GM12878 (cell line): ENCODE data around the gene ICE1. TPM values are rescaled to one million over a fixed set of nuclear protein-coding genes. Genes with fewer than 3 reads are reported as not detected.

Experiments
- ATAC-seq: fragments of 200-7000 bp; cut with Tn5 transposase; 3 replicates; pipeline ENCODE4 v1.9.1; 2020; ENCODE audit warnings: mild to moderate bottlenecking, moderate library complexity
- BruUV-seq: library from RNA; stranded (reverse); fragments of 400-500 nt; replicated peaks from 2 replicates; lab custom pipeline; 2021; lab: Mats Ljungman, UMichigan
- CTCF ChIA-PET: fragments of 300-600 bp; sonication (Branson Sonifier 250); formaldehyde crosslinking; extraction: SDS; loops from one replicate; lab custom pipeline; 2021; ENCODE audit warnings: inconsistent platforms; lab: Yijun Ruan, JAX
- POLR2A ChIA-PET: fragments of 350-600 bp; formaldehyde crosslinking; extraction: SDS; loops from one replicate; lab custom pipeline; 2021; ENCODE audit warnings: inconsistent platforms; lab: Charles Lee
- RAD21 ChIA-PET: fragments of 300-600 bp; sonication (Branson Sonifier 250); formaldehyde crosslinking; loops from one replicate; lab custom pipeline; 2023; ENCODE audit warnings: antibody characterized with exemption; ENCODE audit not compliant: unreplicated experiment; lab: Charles Lee
- SMC1A ChIA-PET: fragments of 300-600 bp; sonication (Branson Sonifier 250); formaldehyde crosslinking; loops from one replicate; lab custom pipeline; 2023; ENCODE audit not compliant: unreplicated experiment, uncharacterized antibody; lab: Charles Lee
- DNase-seq: peaks from one replicate; pipeline ENCODE4 v3.0.0-alpha.2; 2011; ENCODE audit warnings: low read depth, low spot score
- FAIRE-seq: peaks from 3 replicates; lab custom pipeline; 2011; peaks lifted over from hg19 to GRCh38; lab: Jason Lieb, UNC
- H2AFZ ChIP-seq: 2 replicates; pipeline ENCODE4 v1.6.0; 2011; ENCODE audit warnings: low read depth, low read length, control low read depth; ENCODE audit not compliant: control insufficient read depth
- H3K27ac ChIP-seq: 2 replicates; pipeline ENCODE4 v1.5.1; 2011; ENCODE audit warnings: control low read depth; ENCODE audit not compliant: control insufficient read depth, insufficient read depth
- H3K27me3 ChIP-seq, 2 experiments: replicated peaks in 1 of 2; 2 replicates each; pipeline versions ENCODE4 v1.6.0 to v1.6.1; 2011; ENCODE audit warnings: low read length in 1 of 2; ENCODE audit not compliant: control insufficient read depth in 2 of 2, insufficient read depth in 2 of 2
- H3K36me3 ChIP-seq, 2 experiments: 2 replicates each; pipeline ENCODE4 v1.5.1; 2011; ENCODE audit warnings: low read length in 1 of 2; ENCODE audit not compliant: control insufficient read depth in 2 of 2, insufficient read depth in 2 of 2
- H3K4me1 ChIP-seq: 2 replicates; pipeline ENCODE4 v1.6.1; 2011; ENCODE audit warnings: mild to moderate bottlenecking, low read length, moderate library complexity, mixed read lengths; ENCODE audit not compliant: control insufficient read depth, insufficient read depth
- H3K4me2 ChIP-seq: 2 replicates; pipeline ENCODE4 v1.6.0; 2011; ENCODE audit warnings: control low read depth; ENCODE audit not compliant: control insufficient read depth, insufficient read depth
- H3K4me3 ChIP-seq: fragments of 200-600 bp; sonication (generic); 2 replicates; pipeline ENCODE4 v1.5.1; 2016
- H3K79me2 ChIP-seq: 2 replicates; pipeline ENCODE4 v1.6.0; 2011; ENCODE audit warnings: low read length; ENCODE audit not compliant: control insufficient read depth, insufficient read depth
- H3K9ac ChIP-seq: 2 replicates; pipeline ENCODE4 v1.8.0; 2011; ENCODE audit warnings: low read length, control low read depth, mixed read lengths; ENCODE audit not compliant: control insufficient read depth, insufficient read depth
- H3K9me3 ChIP-seq: replicated peaks from 3 replicates; pipeline ENCODE4 v1.5.1; 2011; ENCODE audit warnings: mild to moderate bottlenecking, low read length; ENCODE audit not compliant: control insufficient read depth, insufficient read depth
- H4K20me1 ChIP-seq: 2 replicates; pipeline ENCODE4 v1.6.0; 2011; ENCODE audit not compliant: control insufficient read depth, insufficient read depth
- ATF7 ChIP-seq: fragments of 450-650 bp; IDR thresholded peaks from 2 replicates; pipeline ENCODE4 v1.6.1; 2016; ENCODE audit warnings: low read depth, mild to moderate bottlenecking
- BCL11A ChIP-seq: IDR thresholded peaks from 2 replicates; pipeline ENCODE4 v1.6.1; 2011; ENCODE audit warnings: low read depth, low read length
- CEBPZ ChIP-seq: fragments of 150-350 bp; IDR thresholded peaks from 2 replicates; pipeline ENCODE4 v1.6.1; 2016; ENCODE audit warnings: low read depth, low read length
- CHD2 ChIP-seq: IDR thresholded peaks from 2 replicates; pipeline ENCODE4 v1.6.1; 2011; ENCODE audit warnings: low read depth, low read length, improper control_type of control experiment, borderline replicate concordance
- CREB1 ChIP-seq: IDR thresholded peaks from 2 replicates; pipeline ENCODE4 v1.6.1; 2012; ENCODE audit warnings: low read depth, mild to moderate bottlenecking, inconsistent platforms
- EP300 ChIP-seq, 2 experiments: fragments of 150-350 bp in 1 of 2; IDR thresholded peaks; 2 replicates each; pipeline ENCODE4 v1.6.1; 2011 to 2012; ENCODE audit warnings: low read depth in 2 of 2, low read length in 2 of 2, borderline replicate concordance in 1 of 2, improper control_type of control experiment in 1 of 2, inconsistent platforms in 1 of 2; ENCODE audit not compliant: control insufficient read depth in 1 of 2
- ESRRA ChIP-seq: IDR thresholded peaks from 2 replicates; pipeline ENCODE4 v1.6.1; 2012; ENCODE audit warnings: mild to moderate bottlenecking, low read length, improper control_type of control experiment
- FOXM1 ChIP-seq: IDR thresholded peaks from 2 replicates; pipeline ENCODE4 v1.6.1; 2012; ENCODE audit warnings: low read depth, mild to moderate bottlenecking, inconsistent platforms, low read length, moderate library complexity
- MEF2A ChIP-seq: IDR thresholded peaks from 2 replicates; pipeline ENCODE4 v1.6.1; 2011; ENCODE audit warnings: low read depth, mild to moderate bottlenecking, low read length, moderate library complexity; ENCODE audit not compliant: insufficient read depth
- MYB ChIP-seq: fragments of 150-350 bp; IDR thresholded peaks from 2 replicates; pipeline ENCODE4 v1.6.1; 2014; ENCODE audit warnings: mild to moderate bottlenecking, low read depth, low read length, borderline replicate concordance
- NRF1 ChIP-seq: conservative IDR thresholded peaks from 2 replicates; pipeline ENCODE4 v1.6.1; 2011; ENCODE audit warnings: mild to moderate bottlenecking, low read depth, low read length, improper control_type of control experiment
- PAX5 ChIP-seq: IDR thresholded peaks from 2 replicates; pipeline ENCODE4 v1.6.1; 2011; ENCODE audit warnings: low read depth, low read length, borderline replicate concordance
- TCF7 ChIP-seq: IDR thresholded peaks from 2 replicates; pipeline ENCODE4 v1.6.1; 2014; ENCODE audit warnings: antibody characterized with exemption, borderline replicate concordance
- ZSCAN29 ChIP-seq: fragments of 450-650 bp; IDR thresholded peaks from 2 replicates; pipeline ENCODE4 v1.6.1; 2017; ENCODE audit warnings: mild to moderate bottlenecking, moderate library complexity
- WGBS: methylation state at CpG from one replicate; pipeline ENCODE4 v1.1.6; 2016; ENCODE audit warnings: low lambda C conversion rate; ENCODE audit not compliant: insufficient replicate concordance, insufficient coverage; ENCODE audit errors: missing lambda C conversion rate; 5-methylcytosine and 5-hydroxymethylcytosine counted together
- in situ Hi-C: fragments of 300-500 bp; cut with MboI; formaldehyde crosslinking; loops from 9 replicates; pipeline ENCODE4 v1.14.3; 2018; ENCODE audit warnings: mixed read lengths
- intact Hi-C: fragments of 100-400 bp; cut with micrococcal nuclease; formaldehyde crosslinking; loops from one replicate; pipeline ENCODE4 v1.14.2; 2022; ENCODE audit not compliant: unreplicated experiment
- polyA plus RNA-seq, 11 experiments: library from polyadenylated mRNA; depleted of rRNA in 4 of 11; unstranded in 6 of 11; stranded (reverse) in 5 of 11; fragments of >200 nt; fragmentation: Nextera tagmentation in 4 of 11; fragmentation: Illumina TruSeq in 1 of 11; extraction: Ambion mirVana in 4 of 11; extraction: Trizol in 1 of 11; gene quantifications; 1 replicate in 1 of 11; 2 replicates in 10 of 11; pipeline versions ENCODE4 v1.2.1 to v1.2.3, GENCODE V29; 2011 to 2016; ENCODE audit warnings: inconsistent platforms in 2 of 11, missing spikeins in 2 of 11, low read depth in 1 of 11
- total RNA-seq, 4 experiments: library from RNA; depleted of rRNA in 3 of 4; stranded (reverse); fragments of >200 nt in 3 of 4; fragmentation: Illumina TruSeq in 1 of 4; extraction: Trizol in 1 of 4; gene quantifications; 2 replicates each; pipeline versions ENCODE4 v1.2.1 to v1.2.3, GENCODE V29; 2013 to 2021
- TF ChIP-seq, protein P1 (sequence below), 3 experiments: IDR thresholded peaks in 2 of 3; conservative IDR thresholded peaks in 1 of 3; 2 replicates each; pipeline ENCODE4 v1.5.1; 2011; ENCODE audit warnings: low read depth in 3 of 3, low read length in 3 of 3, mild to moderate bottlenecking in 3 of 3, control low read depth in 2 of 3, moderate library complexity in 2 of 3, inconsistent platforms in 1 of 3, mixed read lengths in 1 of 3; ENCODE audit not compliant: control insufficient read depth in 2 of 3, insufficient read depth in 1 of 3; ENCODE audit errors: extremely low read depth in 1 of 3
- TF ChIP-seq, protein P2 (sequence below): fragments of 450-650 bp; IDR thresholded peaks from 2 replicates; pipeline ENCODE4 v1.6.1; 2018; ENCODE audit warnings: borderline replicate concordance, mild to moderate bottlenecking; ENCODE audit not compliant: partially characterized antibody

Gene ICE1
- total and polyA plus RNA-seq, 10 of the 15 experiments (the other 5 are each of a cell fraction or from before 2014, with no cell fraction given): 3.8 to 31.4 (median 18.9) TPM

- TF ChIP-seq CEBPZ (no peak), ZSCAN29 (no peak), EP300 (IDR thresholded peaks at IDR 0.05; ENCODE audit: borderline replicate concordance in 1 of 2, control insufficient read depth in 1 of 2, low read depth in 2 of 2, low read length in 2 of 2) (no peak)
- TF ChIP-seq, protein P1, sequence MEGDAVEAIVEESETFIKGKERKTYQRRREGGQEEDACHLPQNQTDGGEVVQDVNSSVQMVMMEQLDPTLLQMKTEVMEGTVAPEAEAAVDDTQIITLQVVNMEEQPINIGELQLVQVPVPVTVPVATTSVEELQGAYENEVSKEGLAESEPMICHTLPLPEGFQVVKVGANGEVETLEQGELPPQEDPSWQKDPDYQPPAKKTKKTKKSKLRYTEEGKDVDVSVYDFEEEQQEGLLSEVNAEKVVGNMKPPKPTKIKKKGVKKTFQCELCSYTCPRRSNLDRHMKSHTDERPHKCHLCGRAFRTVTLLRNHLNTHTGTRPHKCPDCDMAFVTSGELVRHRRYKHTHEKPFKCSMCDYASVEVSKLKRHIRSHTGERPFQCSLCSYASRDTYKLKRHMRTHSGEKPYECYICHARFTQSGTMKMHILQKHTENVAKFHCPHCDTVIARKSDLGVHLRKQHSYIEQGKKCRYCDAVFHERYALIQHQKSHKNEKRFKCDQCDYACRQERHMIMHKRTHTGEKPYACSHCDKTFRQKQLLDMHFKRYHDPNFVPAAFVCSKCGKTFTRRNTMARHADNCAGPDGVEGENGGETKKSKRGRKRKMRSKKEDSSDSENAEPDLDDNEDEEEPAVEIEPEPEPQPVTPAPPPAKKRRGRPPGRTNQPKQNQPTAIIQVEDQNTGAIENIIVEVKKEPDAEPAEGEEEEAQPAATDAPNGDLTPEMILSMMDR (IDR thresholded peaks at IDR 0.05 in 2 of 3, conservative IDR thresholded peaks at IDR 0.05 in 1 of 3; ENCODE audit: control insufficient read depth in 2 of 3, extremely low read depth in 1 of 3, insufficient read depth in 1 of 3, low read depth in 3 of 3, low read length in 3 of 3): no peak
Measured at GRCh38 chr5:5470933-5471332, 48.5 kb downstream of the ICE1 start (continued).

- DNase-seq: no peak
- Histone ChIP-seq H3K9me3 (no peaks in the 10 kb centered on the region; the same call in 2 of the 3 replicates), H3K4me2 (no peak overlapping the region), H2AFZ (no peak overlapping the region), H3K36me3 (peaks cover 4 to 11% of the 10 kb centered on the region in 2 experiments), H3K27ac (no peak overlapping the region), H3K27me3 (no peaks in the 10 kb centered on the region), H3K4me1 (no peaks in the 10 kb centered on the region), H4K20me1 (no peaks in the 10 kb centered on the region), H3K4me3 (no peak overlapping the region), H3K9ac (no peak overlapping the region), H3K79me2 (no peaks in the 10 kb centered on the region)
- ATAC-seq: no peak
- intact Hi-C loops: no loop called here
- ChIA-PET POLR2A (no interaction called here), SMC1A (interaction anchor here (1.4 kb wide), 1 partner anchor 14 kb away, joined by 4 read pairs; no protein-coding TSS in a partner anchor), CTCF (interaction anchor here (0.9 to 1.2 kb wide), 2 partner anchors 11 to 24 kb away, joined by 3 read pairs; no protein-coding TSS in a partner anchor), RAD21 (no interaction called here)
- BruUV-seq: no TSS peak
- 100% methylated on average over 2 of the region's 2 CpGs for whole genome bisulfite sequencing
- in situ Hi-C loops: no loop called here
- FAIRE-seq: no peak
- TF ChIP-seq BCL11A (no peak), ESRRA (no peak), ATF7 (no peak), FOXM1 (no peak), TCF7 (no peak), CHD2 (no peak), NRF1 (no peak), MYB (no peak), PAX5 (no peak), CREB1 (no peak), MEF2A (no peak)
- TF ChIP-seq, protein P2, sequence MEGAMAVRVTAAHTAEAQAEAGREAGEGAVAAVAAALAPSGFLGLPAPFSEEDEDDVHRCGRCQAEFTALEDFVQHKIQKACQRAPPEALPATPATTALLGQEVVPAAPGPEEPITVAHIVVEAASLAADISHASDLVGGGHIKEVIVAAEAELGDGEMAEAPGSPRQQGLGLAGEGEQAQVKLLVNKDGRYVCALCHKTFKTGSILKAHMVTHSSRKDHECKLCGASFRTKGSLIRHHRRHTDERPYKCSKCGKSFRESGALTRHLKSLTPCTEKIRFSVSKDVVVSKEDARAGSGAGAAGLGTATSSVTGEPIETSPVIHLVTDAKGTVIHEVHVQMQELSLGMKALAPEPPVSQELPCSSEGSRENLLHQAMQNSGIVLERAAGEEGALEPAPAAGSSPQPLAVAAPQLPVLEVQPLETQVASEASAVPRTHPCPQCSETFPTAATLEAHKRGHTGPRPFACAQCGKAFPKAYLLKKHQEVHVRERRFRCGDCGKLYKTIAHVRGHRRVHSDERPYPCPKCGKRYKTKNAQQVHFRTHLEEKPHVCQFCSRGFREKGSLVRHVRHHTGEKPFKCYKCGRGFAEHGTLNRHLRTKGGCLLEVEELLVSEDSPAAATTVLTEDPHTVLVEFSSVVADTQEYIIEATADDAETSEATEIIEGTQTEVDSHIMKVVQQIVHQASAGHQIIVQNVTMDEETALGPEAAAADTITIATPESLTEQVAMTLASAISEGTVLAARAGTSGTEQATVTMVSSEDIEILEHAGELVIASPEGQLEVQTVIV: no peak
Measured at GRCh38 chr5:5473226-5473625, 50.7 kb downstream of the ICE1 start.
